HG02981 (cell line): Measurements from ENCODE around the gene RNLS.
"Not testable (repeated sequence)": the region's sequence is repeated elsewhere in the genome, so short reads cannot be mapped to it uniquely, and the experiment has no call there.

ENCODE experiments used
- ATAC-seq: cut with Tn5 transposase; IDR thresholded peaks from one replicate; pipeline ENCODE4 v1.9.1; 2021; ENCODE audit warnings: mild to moderate bottlenecking, moderate library complexity; ENCODE audit not compliant: unreplicated experiment

The RNLS gene

GRCh38 chr10:88525371-88526069 lies 57.6 kb downstream of the RNLS start:
- ATAC-seq = no peak

DNA sequence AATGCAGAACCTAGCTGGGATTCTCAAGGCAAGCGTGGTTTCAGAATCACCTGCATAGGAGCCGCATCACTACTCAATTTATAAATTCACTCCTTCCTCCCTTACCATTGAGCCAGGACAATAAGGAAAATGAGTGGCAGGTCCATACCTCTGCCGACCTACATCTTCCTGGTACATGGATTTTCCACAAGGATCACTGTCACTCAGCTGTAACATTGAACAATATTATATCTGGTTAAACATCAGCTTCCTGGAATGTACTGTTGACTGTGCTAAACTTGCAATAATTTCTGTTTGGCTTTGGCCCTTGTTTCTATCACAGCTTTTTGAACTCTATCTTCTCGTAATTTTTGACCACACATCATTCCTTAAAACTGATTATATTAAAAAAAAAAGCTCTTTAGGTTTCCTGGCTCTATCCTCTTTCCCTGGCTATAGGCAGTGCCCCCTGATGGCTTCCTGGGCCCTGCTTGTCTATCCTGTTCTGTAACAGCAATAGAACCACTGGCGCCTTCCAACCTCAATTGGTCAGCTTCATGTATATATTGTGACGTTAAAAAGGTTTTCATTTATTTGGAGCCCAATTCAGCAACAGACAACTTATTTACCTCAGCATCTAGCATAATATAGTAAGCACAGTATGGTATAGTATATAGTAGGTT lies 59.2 kb downstream of the RNLS start:
- no peak for ATAC-seq

- ATAC-seq = no peak
Observed at GRCh38 chr10:88522715-88523114, 60.4 kb downstream of the RNLS start.

DNA sequence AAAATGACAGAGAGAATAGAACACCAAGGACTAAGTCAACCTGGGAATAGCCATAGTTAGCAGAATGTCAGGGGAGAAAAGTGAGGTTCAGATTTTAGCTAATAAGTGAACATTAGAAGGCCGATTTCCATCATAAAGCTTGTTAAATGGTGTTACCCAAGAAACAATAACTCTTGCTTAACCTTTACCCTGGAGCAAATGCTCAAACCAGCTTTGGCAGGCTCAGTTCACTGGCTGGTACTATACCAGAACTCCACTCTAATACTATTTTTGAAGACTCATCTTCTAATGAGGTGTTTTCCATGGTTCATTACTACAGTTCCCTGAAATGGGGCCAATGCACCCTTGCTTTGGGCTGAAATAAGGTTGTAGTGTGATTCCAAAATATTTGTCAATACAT lies 61.3 kb downstream of the RNLS start:
- no peak for ATAC-seq

DNA sequence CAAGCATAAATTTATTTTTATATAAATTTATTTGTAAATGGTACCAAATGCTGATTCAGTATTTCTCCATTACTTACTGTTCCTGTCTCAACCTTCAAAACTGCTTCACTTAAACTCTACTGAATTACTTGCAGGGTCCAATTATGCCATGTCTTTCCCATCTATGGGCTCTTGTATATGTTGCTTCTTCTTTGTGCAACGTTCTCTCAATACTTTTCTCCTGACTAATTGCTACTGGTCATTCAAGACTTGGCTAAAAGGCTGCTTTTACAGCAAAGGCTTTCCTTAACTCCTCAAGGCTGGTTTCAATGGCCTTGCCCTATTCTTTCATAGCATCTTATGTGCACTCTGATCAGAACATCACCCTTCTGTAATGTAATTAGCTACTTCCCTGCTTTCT lies 67.9 kb downstream of the RNLS start:
- ATAC-seq = no peak

GRCh38 chr10:88512599-88512998 lies 70.5 kb downstream of the RNLS start:
- ATAC-seq = no peak

GRCh38 chr10:88508796-88509195 lies 74.3 kb downstream of the RNLS start:
- no peak for ATAC-seq

DNA sequence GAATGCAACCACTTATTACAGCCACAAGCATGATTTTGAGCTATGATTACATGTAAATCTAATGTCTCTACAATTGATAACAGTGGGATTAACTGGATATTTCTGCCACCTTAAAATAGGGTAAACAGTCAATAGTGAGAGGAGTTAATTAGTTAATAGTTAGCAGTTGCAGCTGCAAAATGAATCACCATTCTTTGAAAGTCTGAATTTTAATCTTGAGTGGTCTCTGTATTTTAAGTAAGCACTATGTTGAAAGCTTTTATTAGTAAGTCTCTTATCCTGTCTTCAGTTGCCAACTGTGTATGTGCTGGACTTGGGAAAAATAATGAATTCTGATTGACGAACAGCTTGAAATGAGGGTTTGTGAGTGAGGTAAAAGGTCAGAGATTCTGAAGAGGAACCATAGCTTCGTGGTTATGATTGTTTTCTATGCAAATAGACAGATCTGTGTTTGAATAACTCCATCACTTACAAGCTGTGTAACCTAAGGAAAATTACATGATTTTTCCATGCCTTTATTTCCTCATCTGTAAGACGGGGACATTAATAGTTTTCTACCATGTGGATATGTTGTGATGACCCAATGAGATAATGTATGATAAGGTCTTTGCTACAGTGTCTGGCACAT lies 75.2 kb downstream of the RNLS start:
- no peak for ATAC-seq

GRCh38 chr10:88507404-88507803 lies 75.7 kb downstream of the RNLS start:
- no peak for ATAC-seq

GRCh38 chr10:88505680-88506215 lies 77.4 kb downstream of the RNLS start:
- no peak for ATAC-seq

GRCh38 chr10:88505265-88505664 lies 77.9 kb downstream of the RNLS start:
- no peak for ATAC-seq

- no peak for ATAC-seq
Observed at GRCh38 chr10:88500656-88501055, 82.5 kb downstream of the RNLS start.

DNA sequence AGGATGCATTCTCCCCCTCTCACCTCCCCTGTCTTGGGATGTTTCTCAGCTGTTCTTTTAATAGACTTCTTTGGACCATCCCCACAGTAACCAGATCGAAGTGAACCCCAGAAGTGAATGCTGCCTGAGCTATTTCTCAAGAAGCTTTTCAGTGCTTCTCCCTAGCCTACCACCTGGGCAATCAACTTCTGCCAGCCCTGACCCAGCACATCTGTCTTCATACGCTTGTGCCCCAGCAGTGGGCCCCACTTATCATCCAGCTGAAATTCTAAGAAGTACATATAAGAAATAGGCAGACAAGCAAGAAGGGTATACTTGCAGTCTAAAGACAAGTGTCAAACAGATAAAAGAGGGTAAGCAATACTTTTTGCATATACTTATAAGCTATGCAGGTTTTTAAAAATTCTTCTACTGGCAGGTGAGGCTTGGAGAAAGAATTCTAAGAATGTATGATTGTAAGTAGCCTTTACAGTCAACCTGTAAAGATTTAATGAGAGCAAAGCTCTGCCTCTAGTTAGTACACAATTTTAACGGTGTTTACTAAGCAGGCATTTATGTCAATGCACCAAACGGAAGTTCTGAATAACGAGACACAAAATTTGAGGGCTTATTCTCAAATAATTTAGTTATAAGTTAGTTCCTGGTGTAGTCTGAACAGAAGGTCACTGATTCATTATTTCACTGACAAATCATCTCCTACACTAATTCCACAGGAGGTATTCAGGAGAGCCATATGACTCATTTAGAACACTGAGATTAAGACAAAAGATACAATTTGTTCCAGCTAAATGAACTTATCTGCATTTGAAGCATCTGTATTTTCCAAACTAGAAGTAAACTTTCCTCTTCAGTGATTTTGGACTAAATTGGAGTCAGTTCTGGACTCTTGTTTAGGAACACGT lies 83.3 kb downstream of the RNLS start:
- no peak for ATAC-seq

- ATAC-seq = no peak
Observed at GRCh38 chr10:88497913-88498312, 85.2 kb downstream of the RNLS start.

DNA sequence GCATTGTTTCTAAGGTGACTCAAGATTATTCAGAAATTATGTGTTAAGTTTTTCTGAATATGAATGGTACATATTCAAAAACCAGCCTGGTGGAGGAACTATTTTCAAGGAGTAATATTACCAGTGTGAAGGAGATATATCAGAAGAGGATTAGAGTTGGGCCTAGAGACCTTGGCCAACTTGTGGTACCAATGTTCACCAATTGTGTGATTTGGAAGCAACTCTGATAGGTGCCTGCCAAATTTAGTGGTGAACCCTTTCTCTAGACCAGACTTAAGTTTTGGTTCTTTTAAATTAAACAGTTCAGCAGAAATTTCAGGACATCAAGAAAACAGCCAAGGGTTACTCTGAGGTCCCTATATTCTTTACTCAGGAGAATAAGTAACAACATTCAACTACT lies 88.6 kb downstream of the RNLS start:
- no peak for ATAC-seq

DNA sequence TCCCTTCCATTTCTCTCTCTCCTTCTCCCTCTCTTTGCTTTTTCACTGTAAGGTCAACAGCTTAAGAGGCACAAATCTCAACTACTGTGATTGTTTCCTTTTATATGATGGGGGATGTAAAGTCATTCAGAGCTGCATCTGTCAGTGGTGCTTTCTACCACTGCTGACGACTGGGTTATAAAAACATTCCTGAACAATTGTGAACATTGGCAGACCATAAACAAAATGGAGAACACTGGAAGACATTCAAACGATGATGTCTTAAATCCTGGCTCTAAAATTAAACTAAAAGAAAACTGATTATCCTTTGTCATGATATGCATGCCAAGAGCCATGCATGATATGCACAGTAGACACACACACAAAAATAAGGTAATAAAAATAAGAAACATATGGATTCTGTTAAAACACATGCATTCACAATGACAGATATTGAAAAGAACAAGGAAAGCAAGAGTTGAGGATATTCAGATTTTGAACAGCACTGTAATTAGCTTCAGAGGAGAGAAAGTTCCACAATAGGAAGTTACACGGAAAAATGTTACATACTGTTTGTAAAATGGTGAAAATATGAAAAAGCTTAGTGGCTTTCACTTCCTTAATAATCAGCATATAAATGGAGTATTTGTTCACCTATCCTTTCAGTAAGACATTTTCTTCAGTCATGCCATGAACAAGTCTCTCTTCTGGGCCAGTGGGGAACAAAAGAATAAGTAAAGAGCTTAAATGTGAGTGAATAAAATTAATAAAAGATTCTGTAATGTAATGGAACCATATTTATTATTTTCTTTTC lies 89.2 kb downstream of the RNLS start:
- ATAC-seq = no peak

DNA sequence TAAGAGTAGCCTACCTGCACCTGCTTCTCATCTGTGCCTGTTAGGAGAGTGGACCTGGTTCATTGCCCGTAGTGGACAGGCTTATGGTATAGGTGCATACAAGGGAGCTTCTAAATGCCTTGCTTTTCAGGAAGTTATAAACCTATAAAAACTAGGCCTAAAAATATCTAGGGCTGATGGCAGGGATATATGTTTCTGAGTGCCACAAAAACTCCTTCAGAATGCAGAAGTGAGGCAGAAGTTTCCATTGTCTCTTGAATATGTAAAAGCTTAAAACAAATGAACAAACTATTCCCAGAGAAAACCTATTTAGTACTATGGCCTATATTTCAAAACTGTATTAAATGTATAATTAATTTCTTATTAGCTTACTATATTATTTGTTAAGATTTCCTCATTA lies 91.8 kb downstream of the RNLS start:
- ATAC-seq = no peak

DNA sequence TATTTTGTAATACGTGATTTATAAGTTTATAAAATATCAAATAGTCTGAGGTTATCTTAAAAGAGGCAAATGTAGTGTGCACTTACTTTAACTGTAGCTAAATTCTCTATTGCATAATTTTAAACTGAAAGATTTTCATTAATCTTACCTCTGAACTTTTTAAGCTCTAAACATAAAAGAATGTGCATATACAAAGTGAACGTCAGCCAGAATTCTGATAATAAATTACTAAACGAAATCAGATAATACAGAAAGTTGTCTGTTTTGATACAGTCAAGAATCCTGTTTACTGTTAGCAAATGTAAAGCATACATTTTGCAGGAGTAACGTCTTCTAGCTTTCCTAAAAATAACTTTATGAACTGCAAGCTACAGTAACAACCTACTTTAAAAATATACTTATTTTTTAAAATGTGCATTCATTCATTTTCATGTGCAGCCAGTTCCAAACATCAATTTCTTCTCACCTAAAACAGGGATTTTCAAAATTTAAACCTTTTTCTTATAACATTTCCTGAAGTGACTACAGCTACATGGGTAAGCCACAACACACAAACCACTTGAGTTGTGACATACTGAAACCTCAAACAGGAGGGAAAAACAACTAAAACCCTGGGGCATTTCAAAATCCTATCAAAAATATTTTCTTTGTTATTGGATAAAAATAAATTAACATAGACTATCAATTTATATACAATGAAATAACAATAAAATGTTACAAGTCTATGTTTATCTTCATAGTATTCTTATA lies 92.7 kb downstream of the RNLS start:
- no peak for ATAC-seq

- no peak for ATAC-seq
Observed at GRCh38 chr10:88489107-88489506, 94.0 kb downstream of the RNLS start.

GRCh38 chr10:88486816-88487215 lies 96.3 kb downstream of the RNLS start:
- not testable (repeated sequence) for ATAC-seq
